ENCODE data around the gene OPTN. TPM values are rescaled to one million over a fixed set of nuclear protein-coding genes. Genes with fewer than 3 reads are reported as not detected.

OPTN gene
- total and polyA plus RNA-seq, 10 of the 15 experiments (the other 5 are each of a cell fraction or from before 2014, with no cell fraction given), result 15.2 to 42.4 (median 25.5) TPM

DNA sequence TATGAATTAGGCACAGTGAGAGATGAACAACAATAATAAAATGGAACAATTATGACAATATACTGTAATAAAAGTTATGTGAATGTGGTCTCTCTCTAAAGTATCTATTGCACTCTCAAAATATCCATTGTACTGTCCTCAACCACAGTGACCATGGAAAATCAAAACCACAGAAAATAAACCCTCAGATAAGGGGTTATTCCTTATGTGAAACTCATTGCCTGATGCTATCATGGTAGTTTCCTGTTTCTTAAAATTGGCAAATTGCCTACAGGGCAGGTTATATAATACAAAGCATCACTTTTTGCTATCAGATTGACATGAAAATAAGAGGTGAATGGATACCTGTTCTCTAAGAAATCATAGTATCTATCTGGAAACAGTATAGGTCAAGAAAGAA, 65.2 kb downstream of the OPTN start (continued):
- TF ChIP-seq, protein P1, sequence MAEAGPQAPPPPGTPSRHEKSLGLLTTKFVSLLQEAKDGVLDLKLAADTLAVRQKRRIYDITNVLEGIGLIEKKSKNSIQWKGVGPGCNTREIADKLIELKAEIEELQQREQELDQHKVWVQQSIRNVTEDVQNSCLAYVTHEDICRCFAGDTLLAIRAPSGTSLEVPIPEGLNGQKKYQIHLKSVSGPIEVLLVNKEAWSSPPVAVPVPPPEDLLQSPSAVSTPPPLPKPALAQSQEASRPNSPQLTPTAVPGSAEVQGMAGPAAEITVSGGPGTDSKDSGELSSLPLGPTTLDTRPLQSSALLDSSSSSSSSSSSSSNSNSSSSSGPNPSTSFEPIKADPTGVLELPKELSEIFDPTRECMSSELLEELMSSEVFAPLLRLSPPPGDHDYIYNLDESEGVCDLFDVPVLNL (IDR thresholded peaks at IDR 0.05; ENCODE audit: low read depth, low read length), result no peak
- TF ChIP-seq DPF2 (IDR thresholded peaks at IDR 0.05), result no peak
- TF ChIP-seq ZNF622 (IDR thresholded peaks at IDR 0.05), result no peak
- no peak for TF ChIP-seq ATF7 (IDR thresholded peaks at IDR 0.05; ENCODE audit: low read depth)
- TF ChIP-seq NFXL1 (IDR thresholded peaks at IDR 0.05; ENCODE audit: borderline replicate concordance), result no peak
- TF ChIP-seq BMI1 (IDR thresholded peaks at IDR 0.05; ENCODE audit: borderline replicate concordance), result no peak
- no peak for TF ChIP-seq SMAD5 (IDR thresholded peaks at IDR 0.05; ENCODE audit: low read depth)

DNA sequence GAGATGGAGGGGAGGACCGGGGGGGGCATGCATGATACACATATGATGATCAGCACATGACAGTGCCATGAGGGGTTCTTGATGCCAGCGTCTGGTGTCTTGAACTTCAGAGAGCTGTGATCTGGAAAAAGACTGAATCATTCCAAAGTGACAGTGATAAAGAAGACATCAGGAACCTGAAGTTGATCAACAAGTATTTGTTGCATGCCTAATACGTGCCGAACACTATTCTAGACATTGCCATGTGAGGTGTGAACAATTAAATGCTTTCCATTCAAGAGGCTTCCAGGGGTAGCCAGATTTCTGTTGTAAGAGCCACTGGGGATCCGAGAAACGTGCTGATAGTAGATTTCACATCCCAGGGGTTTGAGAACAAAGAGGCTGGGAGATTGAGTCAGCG, 67.6 kb downstream of the OPTN start:
- no peak overlapping the region for H3K4me2 ChIP-seq (ENCODE audit: control insufficient read depth, insufficient read depth)
- no peaks in the 10 kb centered on the region for H3K9me3 ChIP-seq (replicated peaks; ENCODE audit: control insufficient read depth, insufficient read depth, low read length)
- no peak for FAIRE-seq
- peaks cover 4 to 6% of the 10 kb centered on the region in 2 experiments; a peak in 3 of 4 replicates for H3K36me3 ChIP-seq (ENCODE audit: control insufficient read depth in 2 of 2, insufficient read depth in 2 of 2, low read length in 1 of 2)
- no peak for DNase-seq (ENCODE audit: low read depth, low spot score)
- BruUV-seq (replicated peaks), result no TSS peak
- 84% methylated on average over 7 of the region's 7 CpGs for WGBS (ENCODE audit: insufficient coverage, insufficient replicate concordance, low lambda C conversion rate, missing lambda C conversion rate)
- ChIA-PET SMC1A (ENCODE audit: uncharacterized antibody, unreplicated experiment) (no interaction called here), CTCF (interaction anchor here (0.7 to 0.9 kb wide), 2 partner anchors 135 to 272 kb away, joined by 3 read pairs; no protein-coding TSS in a partner anchor), RAD21 (ENCODE audit: unreplicated experiment) (no interaction called here), POLR2A (no interaction called here)
- TF ChIP-seq RCOR1 (conservative IDR thresholded peaks at IDR 0.05; ENCODE audit: low read depth, low read length), result no peak
- no peak for TF ChIP-seq GATAD2B (conservative IDR thresholded peaks at IDR 0.05; ENCODE audit: low read depth)
- TF ChIP-seq ZNF217 (IDR thresholded peaks at IDR 0.05), result no peak
- no peak for TF ChIP-seq PAX5 (IDR thresholded peaks at IDR 0.05; ENCODE audit: borderline replicate concordance, low read depth, low read length)
- TF ChIP-seq KLF5 (IDR thresholded peaks at IDR 0.05; ENCODE audit: partially characterized antibody), result no peak
- no peak for TF ChIP-seq TARDBP (IDR thresholded peaks at IDR 0.05; ENCODE audit: borderline replicate concordance)
- no peak for TF ChIP-seq SMAD1 (IDR thresholded peaks at IDR 0.05; ENCODE audit: low read depth, partially characterized antibody)
- TF ChIP-seq, protein P2, sequence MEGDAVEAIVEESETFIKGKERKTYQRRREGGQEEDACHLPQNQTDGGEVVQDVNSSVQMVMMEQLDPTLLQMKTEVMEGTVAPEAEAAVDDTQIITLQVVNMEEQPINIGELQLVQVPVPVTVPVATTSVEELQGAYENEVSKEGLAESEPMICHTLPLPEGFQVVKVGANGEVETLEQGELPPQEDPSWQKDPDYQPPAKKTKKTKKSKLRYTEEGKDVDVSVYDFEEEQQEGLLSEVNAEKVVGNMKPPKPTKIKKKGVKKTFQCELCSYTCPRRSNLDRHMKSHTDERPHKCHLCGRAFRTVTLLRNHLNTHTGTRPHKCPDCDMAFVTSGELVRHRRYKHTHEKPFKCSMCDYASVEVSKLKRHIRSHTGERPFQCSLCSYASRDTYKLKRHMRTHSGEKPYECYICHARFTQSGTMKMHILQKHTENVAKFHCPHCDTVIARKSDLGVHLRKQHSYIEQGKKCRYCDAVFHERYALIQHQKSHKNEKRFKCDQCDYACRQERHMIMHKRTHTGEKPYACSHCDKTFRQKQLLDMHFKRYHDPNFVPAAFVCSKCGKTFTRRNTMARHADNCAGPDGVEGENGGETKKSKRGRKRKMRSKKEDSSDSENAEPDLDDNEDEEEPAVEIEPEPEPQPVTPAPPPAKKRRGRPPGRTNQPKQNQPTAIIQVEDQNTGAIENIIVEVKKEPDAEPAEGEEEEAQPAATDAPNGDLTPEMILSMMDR (IDR thresholded peaks at IDR 0.05 in 2 of 3, conservative IDR thresholded peaks at IDR 0.05 in 1 of 3; ENCODE audit: control insufficient read depth in 2 of 3, extremely low read depth in 1 of 3, insufficient read depth in 1 of 3, low read depth in 3 of 3, low read length in 3 of 3), result no peak
- TF ChIP-seq, protein P3, sequence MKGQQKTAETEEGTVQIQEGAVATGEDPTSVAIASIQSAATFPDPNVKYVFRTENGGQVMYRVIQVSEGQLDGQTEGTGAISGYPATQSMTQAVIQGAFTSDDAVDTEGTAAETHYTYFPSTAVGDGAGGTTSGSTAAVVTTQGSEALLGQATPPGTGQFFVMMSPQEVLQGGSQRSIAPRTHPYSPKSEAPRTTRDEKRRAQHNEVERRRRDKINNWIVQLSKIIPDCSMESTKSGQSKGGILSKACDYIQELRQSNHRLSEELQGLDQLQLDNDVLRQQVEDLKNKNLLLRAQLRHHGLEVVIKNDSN (IDR thresholded peaks at IDR 0.05; ENCODE audit: borderline replicate concordance, extremely low read length, insufficient read depth, low read depth, low read length), result no peak
- no peak for TF ChIP-seq WRNIP1 (IDR thresholded peaks at IDR 0.05; ENCODE audit: borderline replicate concordance, low read depth, low read length)
- no peak for TF ChIP-seq TCF12 (IDR thresholded peaks at IDR 0.05; ENCODE audit: low read depth, low read length)
- no peak for TF ChIP-seq NRF1 (conservative IDR thresholded peaks at IDR 0.05; ENCODE audit: low read depth, low read length)
- ATAC-seq, result no peak
- intact Hi-C loops (cut with micrococcal nuclease; ENCODE audit: unreplicated experiment), result loop anchor here (10.0 kb wide), 1 partner anchor 277 kb away; no protein-coding TSS in a partner anchor
- H3K4me3 ChIP-seq, result no peak overlapping the region
- peaks cover 3% of the 10 kb centered on the region for H3K79me2 ChIP-seq (ENCODE audit: control insufficient read depth, insufficient read depth, low read length)
- H3K4me1 ChIP-seq (ENCODE audit: control insufficient read depth, insufficient read depth, low read length), result peaks cover 1% of the 10 kb centered on the region
- H3K27me3 ChIP-seq (replicated peaks in 1 of 2; ENCODE audit: control insufficient read depth in 2 of 2, insufficient read depth in 2 of 2, low read length in 1 of 2), result no peaks in the 10 kb centered on the region
- H3K9ac ChIP-seq (ENCODE audit: control insufficient read depth, insufficient read depth, low read length), result no peak overlapping the region
- H4K20me1 ChIP-seq (ENCODE audit: control insufficient read depth, insufficient read depth), result no peaks in the 10 kb centered on the region
- H2AFZ ChIP-seq (ENCODE audit: control insufficient read depth, low read depth, low read length), result no peak overlapping the region
- in situ Hi-C loops (cut with MboI), result no loop called here
- no peak overlapping the region for H3K27ac ChIP-seq (ENCODE audit: control insufficient read depth, insufficient read depth)
